Activated gamma-delta T cell treated with anti-CD3 and anti-CD28 coated beads, Interleukin-2, amount 50 U/mL, for 16 hours (primary cell): ENCODE measurements around the gene MAGEB17.

ENCODE experiments used
- DNase-seq: peaks from one replicate; pipeline ENCODE4 v3.0.0-alpha.2; 2020; ENCODE audit warnings: low read depth

Gene MAGEB17

GRCh38 chrX:16210061-16210460, 42.8 kb downstream of the MAGEB17 start:
- DNase-seq = no peak

GRCh38 chrX:16212024-16212423, 44.7 kb downstream of the MAGEB17 start:
- no peak for DNase-seq

- DNase-seq = no peak
Observed at GRCh38 chrX:16212436-16212835, 45.2 kb downstream of the MAGEB17 start.

GRCh38 chrX:16213961-16214360, 46.7 kb downstream of the MAGEB17 start:
- no peak for DNase-seq

GRCh38 chrX:16215660-16216059, 48.4 kb downstream of the MAGEB17 start:
- no peak for DNase-seq
